Naive thymus-derived CD4-positive, alpha-beta T cell (primary cell): Measurements from ENCODE around the gene PEF1. TPM values are rescaled to one million over a fixed set of nuclear protein-coding genes. Genes with fewer than 3 reads are reported as not detected.

ENCODE experiments used
- ATAC-seq: fragments of 150-1000 bp; cut with Tn5 transposase; 2 replicates; pipeline ENCODE4 v1.10.0; 2021; ENCODE audit warnings: mild to moderate bottlenecking, moderate library complexity
- CTCF ChIA-PET: fragments of 350-600 bp; sonication (Branson Sonifier 250); formaldehyde crosslinking; loops from one replicate; lab custom pipeline; 2021; ENCODE audit warnings: antibody characterized with exemption; lab: Charles Lee
- POLR2A ChIA-PET: fragments of 350-600 bp; sonication (Branson Sonifier 250); formaldehyde crosslinking; loops from one replicate; lab custom pipeline; 2021; ENCODE audit warnings: antibody characterized with exemption, inconsistent platforms; lab: Charles Lee
- DNase-seq, 9 donors: peaks; one replicate each; pipeline versions ENCODE4 v3.0.0 to v3.0.0-alpha.2; 2020 to 2022; ENCODE audit warnings: mixed read lengths in 1 of 9
- H3K27ac ChIP-seq: one replicate; pipeline ENCODE4 v1.7.0; 2013; ENCODE audit warnings: mild to moderate bottlenecking, low read depth, low read length, moderate library complexity
- H3K27me3 ChIP-seq, 2 donors: one replicate each; pipeline ENCODE4 v1.7.0; 2013; ENCODE audit warnings: low read length in 2 of 2, mild to moderate bottlenecking in 2 of 2, moderate library complexity in 2 of 2; ENCODE audit not compliant: control insufficient read depth in 2 of 2, insufficient read depth in 2 of 2
- H3K36me3 ChIP-seq, 3 experiments: 1 replicate in 2 of 3; 2 replicates in 1 of 3; pipeline ENCODE4 v1.7.0; 2013; ENCODE audit warnings: low read length in 3 of 3, mild to moderate bottlenecking in 3 of 3, moderate library complexity in 1 of 3; ENCODE audit not compliant: insufficient read depth in 3 of 3, control insufficient read depth in 2 of 3
- H3K4me1 ChIP-seq, 2 donors: one replicate each; pipeline ENCODE4 v1.7.0; 2013; ENCODE audit warnings: low read length in 2 of 2, mild to moderate bottlenecking in 2 of 2, moderate library complexity in 1 of 2; ENCODE audit not compliant: control insufficient read depth in 2 of 2, insufficient read depth in 2 of 2
- H3K4me3 ChIP-seq: 2 replicates; pipeline ENCODE4 v1.7.0; 2013; ENCODE audit warnings: mild to moderate bottlenecking, low read length
- H3K9me3 ChIP-seq, 3 experiments: 1 replicate in 2 of 3; 2 replicates in 1 of 3; pipeline ENCODE4 v1.7.0; 2013; ENCODE audit warnings: low read length in 3 of 3; ENCODE audit not compliant: control insufficient read depth in 2 of 3
- H3K27ac Mint-ChIP-seq, 9 donors: one replicate each; pipeline ENCODE4 v1.8.0; 2020 to 2022; ENCODE audit warnings: mixed read lengths in 9 of 9, mild to moderate bottlenecking in 8 of 9, moderate library complexity in 5 of 9, inconsistent platforms in 2 of 9
- H3K27me3 Mint-ChIP-seq, 5 donors: one replicate each; pipeline ENCODE4 v1.8.0; 2021 to 2022; ENCODE audit warnings: mixed read lengths in 5 of 5, mild to moderate bottlenecking in 1 of 5
- H3K36me3 Mint-ChIP-seq, 5 donors: one replicate each; pipeline ENCODE4 v1.8.0; 2020 to 2022; ENCODE audit warnings: mixed read lengths in 5 of 5, mild to moderate bottlenecking in 3 of 5, inconsistent platforms in 1 of 5
- H3K4me1 Mint-ChIP-seq, 7 donors: one replicate each; pipeline ENCODE4 v1.8.0; 2020 to 2022; ENCODE audit warnings: mixed read lengths in 7 of 7, mild to moderate bottlenecking in 3 of 7, inconsistent platforms in 1 of 7
- H3K4me3 Mint-ChIP-seq, 10 donors: one replicate each; pipeline ENCODE4 v1.8.0; 2020 to 2022; ENCODE audit warnings: mild to moderate bottlenecking in 10 of 10, mixed read lengths in 10 of 10, moderate library complexity in 6 of 10, inconsistent platforms in 2 of 10
- H3K9me3 Mint-ChIP-seq, 11 donors: one replicate each; pipeline ENCODE4 v1.8.0; 2020 to 2022; ENCODE audit warnings: mixed read lengths in 11 of 11, mild to moderate bottlenecking in 4 of 11, inconsistent platforms in 1 of 11, moderate library complexity in 1 of 11
- intact Hi-C, 2 donors: fragments of 100-400 bp; cut with micrococcal nuclease; formaldehyde crosslinking; loops; one replicate each; pipeline ENCODE4 v1.15.1; 2023
- polyA plus RNA-seq, 2 donors: library from polyadenylated mRNA; unstranded; fragments of 300-500 nt; fragmentation: Illumina TruSeq; gene quantifications; one replicate each; pipeline ENCODE4 v1.2.3, GENCODE V29; 2021
- total RNA-seq, 6 experiments: library from RNA in 5 of 6; stranded (reverse) in 5 of 6; gene quantifications; 1 replicate in 5 of 6; 2 replicates in 1 of 6; pipeline ENCODE4 v1.2.3 and lab custom pipeline; 2021 to 2026

PEF1 gene
- total and polyA plus RNA-seq, 7 experiments from 2014 or later = 37.7 to 87.7 (median 45.5) TPM

GRCh38 chr1:31652891-31653499, 8.3 kb upstream of the PEF1 start:
- H3K36me3 Mint-ChIP-seq = no peaks in the 10 kb centered on the region
- Histone ChIP-seq H3K4me3 (no peak overlapping the region), H3K27me3 (no peaks in the 10 kb centered on the region), H3K9me3 (no peaks in the 10 kb centered on the region), H3K4me1 (no peaks in the 10 kb centered on the region), H3K36me3 (no peaks in the 10 kb centered on the region), H3K27ac (no peak overlapping the region)
- no peak overlapping the region for H3K27ac Mint-ChIP-seq
- H3K27me3 Mint-ChIP-seq = peaks cover 0 to 14% (median 0%) of the 10 kb centered on the region in 5 donors
- intact Hi-C loops = no loop called here
- H3K9me3 Mint-ChIP-seq = no peaks in the 10 kb centered on the region
- no peak overlapping the region for H3K4me3 Mint-ChIP-seq
- peaks cover 0 to 2% (median 0%) of the 10 kb centered on the region in 7 donors for H3K4me1 Mint-ChIP-seq
- ChIA-PET CTCF (no interaction called here), POLR2A (interaction anchor here (0.6 kb wide), 1 partner anchor 503 kb away, joined by 3 read pairs; no protein-coding TSS in a partner anchor)
- DNase-seq (no peak), ATAC-seq (no peak)

GRCh38 chr1:31651766-31652165, 7.1 kb upstream of the PEF1 start:
- Histone ChIP-seq H3K27me3 (no peaks in the 10 kb centered on the region), H3K27ac (no peak overlapping the region), H3K9me3 (no peaks in the 10 kb centered on the region), H3K4me3 (no peak overlapping the region), H3K36me3 (no peaks in the 10 kb centered on the region), H3K4me1 (no peaks in the 10 kb centered on the region)
- H3K4me1 Mint-ChIP-seq = peaks cover 0 to 8% (median 3%) of the 10 kb centered on the region in 7 donors
- H3K9me3 Mint-ChIP-seq = no peaks in the 10 kb centered on the region
- H3K36me3 Mint-ChIP-seq = no peaks in the 10 kb centered on the region
- no peak overlapping the region for H3K27ac Mint-ChIP-seq
- ChIA-PET CTCF (no interaction called here), POLR2A (no interaction called here)
- intact Hi-C loops = no loop called here
- ATAC-seq (no peak), DNase-seq (no peak)
- no peak overlapping the region for H3K4me3 Mint-ChIP-seq
- peaks cover 0 to 14% (median 0%) of the 10 kb centered on the region in 5 donors for H3K27me3 Mint-ChIP-seq

- Mint-ChIP-seq H3K4me1 (peaks cover 2 to 13% (median 7%) of the 10 kb centered on the region in 7 donors), H3K4me3 (no peak overlapping the region), H3K27ac (peak overlapping the region in 1 of 9 donors; percentile 70), H3K9me3 (no peaks in the 10 kb centered on the region), H3K27me3 (peaks cover 0 to 14% (median 0%) of the 10 kb centered on the region in 5 donors), H3K36me3 (no peaks in the 10 kb centered on the region)
- H3K27ac ChIP-seq = no peak overlapping the region
- no peaks in the 10 kb centered on the region for H3K36me3 ChIP-seq
- H3K27me3 ChIP-seq = no peaks in the 10 kb centered on the region
- ChIA-PET POLR2A (no interaction called here), CTCF (no interaction called here)
- H3K4me3 ChIP-seq = no peak overlapping the region
- DNase-seq (no peak), ATAC-seq (no peak)
- H3K4me1 ChIP-seq = peaks cover 0 to under 1% of the 10 kb centered on the region in 2 donors
- H3K9me3 ChIP-seq = no peaks in the 10 kb centered on the region
- intact Hi-C loops = no loop called here
These were observed 6.4 kb upstream of the PEF1 start for GRCh38 chr1:31651089-31651420.

- no peak for DNase-seq
- Histone ChIP-seq H3K4me3 (no peak overlapping the region), H3K27me3 (no peaks in the 10 kb centered on the region), H3K36me3 (no peaks in the 10 kb centered on the region), H3K4me1 (peaks cover 5 to 7% of the 10 kb centered on the region in 2 donors), H3K27ac (no peak overlapping the region), H3K9me3 (no peaks in the 10 kb centered on the region)
- peaks cover 5 to 19% (median 12%) of the 10 kb centered on the region in 7 donors for H3K4me1 Mint-ChIP-seq
- no peak overlapping the region for H3K27ac Mint-ChIP-seq
- ATAC-seq = no peak
- no peaks in the 10 kb centered on the region for H3K9me3 Mint-ChIP-seq
- ChIA-PET CTCF (no interaction called here), POLR2A (no interaction called here)
- H3K4me3 Mint-ChIP-seq = no peak overlapping the region
- H3K36me3 Mint-ChIP-seq = no peaks in the 10 kb centered on the region
- H3K27me3 Mint-ChIP-seq = peaks cover 0 to 11% (median 0%) of the 10 kb centered on the region in 5 donors
- intact Hi-C loops = no loop called here
These were observed 5.7 kb upstream of the PEF1 start for GRCh38 chr1:31650161-31651088.

GRCh38 chr1:31648641-31649357, 4.1 kb upstream of the PEF1 start:
- Histone ChIP-seq H3K4me3 (no peak overlapping the region), H3K27me3 (no peaks in the 10 kb centered on the region), H3K9me3 (no peaks in the 10 kb centered on the region), H3K36me3 (peaks cover 0 to 8% (median 0%) of the 10 kb centered on the region in 3 experiments), H3K27ac (no peak overlapping the region), H3K4me1 (peaks cover 11 to 14% of the 10 kb centered on the region in 2 donors)
- H3K4me1 Mint-ChIP-seq = peaks cover 13 to 34% (median 27%) of the 10 kb centered on the region in 7 donors
- H3K4me3 Mint-ChIP-seq = no peak overlapping the region
- H3K27me3 Mint-ChIP-seq = peaks cover 0 to 11% (median 0%) of the 10 kb centered on the region in 5 donors
- intact Hi-C loops = loop anchor here (5.0 to 10.0 kb wide), 5 partner anchors 286 to 689 kb away; partner anchors contain the start of genes PUM1 (in 2 of the 2), CCDC28B (in 1 of the 2), DCDC2B (in 1 of the 2) and IQCC (in 1 of the 2)
- POLR2A ChIA-PET = interaction anchor here (0.6 kb wide), 1 partner anchor 342 kb away, joined by 3 read pairs; no protein-coding TSS in a partner anchor
- CTCF ChIA-PET = interaction anchor here (0.6 kb wide), 1 partner anchor 173 kb away, joined by 4 read pairs; no protein-coding TSS in a partner anchor
- DNase-seq (no peak), ATAC-seq (no peak)
- peaks cover 0 to 4% (median 0%) of the 10 kb centered on the region in 11 donors for H3K9me3 Mint-ChIP-seq
- H3K36me3 Mint-ChIP-seq = no peaks in the 10 kb centered on the region
- no peak overlapping the region for H3K27ac Mint-ChIP-seq

- H3K27me3 ChIP-seq = no peaks in the 10 kb centered on the region
- Mint-ChIP-seq H3K9me3 (peaks cover 0 to 4% (median 0%) of the 10 kb centered on the region in 11 donors), H3K27me3 (peaks cover 0 to 11% (median 0%) of the 10 kb centered on the region in 5 donors), H3K4me1 (peaks cover 18 to 40% (median 33%) of the 10 kb centered on the region in 7 donors), H3K4me3 (peak overlapping the region in 1 of 10 donors; percentile 12), H3K36me3 (no peaks in the 10 kb centered on the region), H3K27ac (peak overlapping the region in 1 of 9 donors; percentile 20)
- no peak overlapping the region for H3K4me3 ChIP-seq
- peaks cover 17 to 20% of the 10 kb centered on the region in 2 donors for H3K4me1 ChIP-seq
- ChIA-PET CTCF (interaction anchor here (0.6 kb wide), 1 partner anchor 174 kb away, joined by 4 read pairs; no protein-coding TSS in a partner anchor), POLR2A (interaction anchor here (0.6 kb wide), 2 partner anchors 28 to 343 kb away, joined by 3 read pairs; no protein-coding TSS in a partner anchor)
- H3K36me3 ChIP-seq = peaks cover 0 to 8% (median 0%) of the 10 kb centered on the region in 3 experiments
- H3K9me3 ChIP-seq = no peaks in the 10 kb centered on the region
- H3K27ac ChIP-seq = no peak overlapping the region
- intact Hi-C loops = loop anchor here (5.0 to 10.0 kb wide), 5 partner anchors 287 to 689 kb away; partner anchors contain the start of genes PUM1 (in 2 of the 2), CCDC28B (in 1 of the 2), DCDC2B (in 1 of the 2) and IQCC (in 1 of the 2)
- ATAC-seq = no peak
- no peak for DNase-seq
These were observed 3.5 kb upstream of the PEF1 start for GRCh38 chr1:31648190-31648589.
